GM19238 (cell line): ENCODE results near the gene ADH5.
"Not testable (repeated sequence)": the region's sequence is repeated elsewhere in the genome, so short reads cannot be mapped to it uniquely, and the experiment has no call there.

ENCODE experiments used
- DNase-seq: peaks from one replicate; pipeline ENCODE4 v3.0.0; 2011; ENCODE audit warnings: low spot score; ENCODE audit not compliant: insufficient read length

ADH5 gene

DNA sequence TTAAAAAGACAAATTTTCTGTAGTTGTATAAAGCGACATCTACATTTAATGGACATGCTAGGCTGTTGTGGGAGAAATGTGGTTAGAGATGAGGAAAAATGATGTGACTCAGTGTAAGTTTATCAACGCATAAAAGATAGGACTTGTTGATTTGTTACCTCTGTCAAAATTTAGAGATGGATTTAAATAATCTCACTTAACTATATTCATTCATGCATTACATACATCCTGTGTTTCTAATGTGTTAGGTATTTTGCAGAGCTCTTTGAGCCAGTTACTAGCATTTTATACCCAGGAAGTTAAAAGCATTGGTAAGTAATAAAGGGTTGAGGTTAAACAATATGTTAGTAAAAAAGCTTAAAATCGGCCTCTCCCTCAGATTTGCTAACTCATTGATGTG, 58.7 kb downstream of the ADH5 start:
- DNase-seq = no peak

DNA sequence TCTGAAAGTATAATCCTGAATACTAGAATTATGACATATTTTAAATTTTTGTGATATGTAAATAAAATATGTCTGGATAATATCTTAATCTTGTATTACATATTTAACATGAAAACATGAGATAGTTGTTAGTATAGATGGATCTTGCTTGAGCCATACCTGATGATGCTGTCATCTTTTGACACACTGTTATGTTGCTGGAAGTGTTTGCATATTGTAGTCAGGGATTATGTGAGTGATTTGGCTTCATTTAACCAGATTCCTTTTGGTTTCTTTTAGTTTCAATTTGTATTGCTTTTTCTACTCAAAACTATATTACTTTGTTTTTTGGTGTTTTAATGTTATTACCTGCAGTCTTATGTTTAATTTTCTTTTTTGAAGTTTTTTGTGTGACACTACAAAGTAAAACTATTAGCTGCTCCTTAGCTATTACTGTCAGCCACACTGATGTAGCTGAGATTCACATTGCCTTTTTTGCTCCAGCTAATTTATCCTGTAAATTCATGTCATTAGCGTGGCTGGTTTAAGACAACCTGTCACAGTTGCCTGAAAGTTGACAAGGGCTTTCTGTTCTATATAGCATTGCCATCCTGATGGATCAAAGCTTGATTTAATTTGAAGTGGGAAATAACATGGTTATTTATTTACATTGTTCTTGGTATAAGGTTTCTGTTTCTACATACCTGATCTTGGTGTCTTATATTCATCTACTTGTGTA, 59.4 kb downstream of the ADH5 start:
- no peak for DNase-seq

DNA sequence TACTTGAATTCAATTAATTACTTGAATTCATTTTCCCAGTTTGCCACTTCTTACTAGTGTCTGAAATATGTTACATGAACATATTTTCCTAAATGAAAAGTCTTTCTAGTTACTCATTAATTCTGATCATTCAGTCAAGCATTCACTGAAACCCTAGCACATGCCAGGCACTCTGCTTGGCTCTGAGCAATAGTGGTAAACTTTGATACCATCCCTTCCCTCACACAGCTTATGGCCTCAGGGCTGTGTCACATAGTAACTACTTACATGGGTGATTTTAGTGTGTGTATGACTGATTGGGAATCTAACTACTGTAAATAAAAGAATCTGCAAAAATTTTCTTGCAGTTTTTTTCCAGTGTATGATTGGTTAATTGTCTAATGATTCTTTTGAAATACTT, 60.4 kb downstream of the ADH5 start:
- no peak for DNase-seq

DNA sequence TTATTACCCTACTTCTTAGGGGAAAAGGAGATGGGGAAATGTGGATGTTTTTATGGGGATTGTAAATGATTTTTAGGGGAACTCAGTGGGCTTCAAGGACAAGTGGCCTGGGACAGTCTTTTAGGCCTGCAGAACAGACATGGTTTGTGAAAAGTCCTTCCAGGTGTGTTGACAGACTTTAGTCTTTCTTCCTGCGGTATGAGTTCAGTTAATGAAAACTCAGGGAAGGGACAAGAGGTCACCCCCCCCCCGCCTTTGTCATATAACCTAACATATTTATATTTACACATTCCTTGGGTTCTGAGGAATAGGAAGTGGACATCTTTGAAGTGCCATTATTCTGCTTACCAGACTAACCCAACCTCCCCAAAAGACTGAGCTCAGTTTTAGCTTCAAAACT, 61.3 kb downstream of the ADH5 start:
- no peak for DNase-seq

DNA sequence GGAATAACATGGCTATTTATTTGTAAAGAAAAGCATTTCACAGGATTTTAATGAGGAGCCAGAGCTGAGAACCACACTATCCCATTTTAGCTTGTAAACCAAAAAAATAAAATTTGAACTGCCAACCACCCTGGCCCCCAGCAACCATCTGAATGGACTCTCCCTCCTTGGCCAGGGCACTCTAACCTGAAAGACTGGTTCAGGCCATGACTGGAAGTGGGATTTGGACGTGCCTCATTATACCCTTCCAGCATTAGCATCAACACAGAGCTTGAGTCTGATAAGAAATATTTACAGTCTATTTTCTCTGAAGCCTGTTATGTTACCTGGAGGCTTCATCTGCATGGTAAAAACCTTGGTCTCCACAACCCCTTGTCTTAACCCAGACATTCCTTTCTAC, 63.1 kb downstream of the ADH5 start:
- no peak for DNase-seq

DNA sequence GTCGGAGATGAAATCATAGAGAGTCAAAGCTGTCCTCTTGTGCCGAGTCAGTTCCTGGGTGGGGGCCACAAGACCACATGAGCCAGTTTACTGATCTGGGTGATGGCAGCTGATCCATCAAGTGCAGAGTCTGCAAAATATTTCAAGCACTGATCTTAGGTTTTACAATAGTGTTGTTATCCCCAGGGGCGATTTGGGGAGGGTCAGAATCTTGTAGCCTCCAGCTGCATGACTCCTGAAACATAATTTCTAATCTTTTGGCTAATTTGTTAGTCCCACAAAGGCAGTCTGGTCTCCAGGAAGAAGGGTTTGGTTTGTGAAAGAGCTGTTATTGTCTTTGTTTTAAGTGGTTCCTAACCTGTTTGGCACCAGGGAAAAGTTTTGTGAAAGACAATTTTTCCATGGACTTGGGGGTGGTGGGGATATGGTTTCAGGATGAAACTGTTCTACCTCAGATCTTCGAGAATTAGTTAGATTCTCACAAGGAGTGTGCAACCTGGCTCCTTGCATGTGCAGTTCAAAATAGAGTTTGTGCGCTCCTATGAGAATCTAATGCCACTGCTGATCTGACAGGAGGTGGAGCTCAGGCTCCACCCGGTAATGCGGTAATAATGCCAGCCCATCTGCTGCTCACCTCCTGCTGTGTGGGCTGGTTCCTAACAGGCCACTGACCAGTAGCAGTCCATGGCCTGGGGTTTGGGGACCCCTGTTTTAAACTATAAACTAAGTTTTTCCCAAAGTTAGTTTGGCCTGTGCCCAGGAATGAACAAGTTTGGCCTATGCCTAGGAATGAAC, 63.9 kb downstream of the ADH5 start:
- DNase-seq = no peak

DNA sequence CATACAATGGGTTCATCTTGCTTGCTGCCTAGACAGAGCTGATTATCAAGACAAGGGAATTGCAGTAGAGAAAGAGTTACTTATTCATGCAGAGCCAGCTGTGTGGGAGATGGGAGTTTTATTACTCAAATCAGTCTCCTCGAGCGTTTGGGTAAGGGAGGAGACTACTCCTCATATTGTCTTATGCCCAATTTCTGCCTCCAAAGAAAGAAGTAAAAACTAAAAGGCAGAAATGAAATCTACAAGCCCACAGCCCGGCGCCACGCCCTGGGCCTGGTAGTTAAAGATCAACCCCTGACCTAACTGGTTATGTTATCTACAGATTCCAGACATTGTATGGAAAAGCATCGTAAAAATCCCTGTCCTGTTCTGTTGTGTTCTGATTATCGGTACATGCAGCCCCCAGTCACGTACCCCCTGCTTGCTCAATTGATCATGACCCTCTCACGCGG, 64.8 kb downstream of the ADH5 start:
- not testable (repeated sequence) for DNase-seq

DNA sequence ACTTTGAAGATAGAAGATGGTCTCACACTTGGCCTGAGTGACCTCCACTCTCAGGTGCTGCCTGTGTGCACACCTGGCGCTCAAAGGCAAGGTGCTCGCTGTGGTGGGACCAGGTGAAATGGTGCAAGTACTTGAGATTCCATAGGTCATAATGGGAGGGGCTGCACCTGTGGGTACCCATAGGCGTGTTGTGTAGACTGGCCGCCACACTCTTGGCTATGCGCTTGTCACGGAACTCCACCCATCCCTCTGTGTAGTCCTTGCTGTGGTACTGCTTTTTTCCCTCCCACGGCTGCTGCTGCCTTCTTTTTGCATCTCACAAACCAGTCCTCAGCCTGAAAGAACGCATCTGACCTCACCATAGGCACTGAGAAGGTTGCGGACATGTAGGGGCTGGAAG, 66.0 kb downstream of the ADH5 start:
- no peak for DNase-seq

DNA sequence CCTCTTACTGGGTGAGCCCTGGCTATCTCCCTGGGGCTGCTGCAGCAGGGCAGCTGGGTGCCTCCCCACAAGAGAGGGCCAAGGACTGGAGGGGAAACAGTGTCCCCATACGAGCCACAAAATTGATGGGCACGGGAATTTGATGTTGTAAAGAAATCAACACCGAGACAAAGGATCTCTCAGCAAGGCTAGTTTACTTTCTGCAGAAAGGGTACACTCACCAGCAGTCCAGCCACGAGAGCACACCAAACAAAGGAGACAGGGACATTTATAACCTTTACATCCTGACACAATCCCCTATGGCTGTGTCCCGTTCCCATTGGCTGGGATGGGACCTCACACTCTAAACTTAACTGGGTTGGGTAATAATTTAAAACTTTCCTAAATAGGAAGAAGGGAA, 67.2 kb downstream of the ADH5 start:
- DNase-seq = no peak
